HepG2 (cell line): ENCODE data around the gene NEDD4L. TPM values are rescaled to one million over a fixed set of nuclear protein-coding genes. Genes with fewer than 3 reads are reported as not detected.

Experiments
- BORCS8-MEF2B ChIP-seq: sonication (generic); formaldehyde crosslinking; IDR thresholded peaks from 2 replicates; pipeline ENCODE4 v1.8.0; 2022; ENCODE audit warnings: mild to moderate bottlenecking, missing genetic modification reagents
- FLYWCH1 ChIP-seq: sonication (generic); formaldehyde crosslinking; IDR thresholded peaks from 2 replicates; pipeline ENCODE4 v1.8.1; 2023; ENCODE audit warnings: mild to moderate bottlenecking, missing genetic modification reagents
- FOSL2 ChIP-seq: sonication (generic); formaldehyde crosslinking; IDR thresholded peaks from 2 replicates; pipeline ENCODE4 v1.4.0; 2020; ENCODE audit warnings: missing genetic modification reagents
- JARID2 ChIP-seq: sonication (generic); formaldehyde crosslinking; IDR thresholded peaks from 2 replicates; pipeline ENCODE4 v1.8.1; 2023; ENCODE audit warnings: missing genetic modification reagents, inconsistent platforms; ENCODE audit not compliant: insufficient replicate concordance
- MTF1 ChIP-seq: sonication (generic); formaldehyde crosslinking; IDR thresholded peaks from 2 replicates; pipeline ENCODE4 v1.5.0; 2020; ENCODE audit warnings: missing genetic modification reagents
- TBP ChIP-seq: sonication (generic); formaldehyde crosslinking; IDR thresholded peaks from 2 replicates; pipeline ENCODE4 v1.5.0; 2020; ENCODE audit warnings: missing genetic modification reagents
- ZNF619 ChIP-seq: sonication (generic); formaldehyde crosslinking; IDR thresholded peaks from 2 replicates; pipeline ENCODE4 v1.4.0; 2020; ENCODE audit warnings: mild to moderate bottlenecking, missing genetic modification reagents
- polyA plus RNA-seq, 8 experiments: library from polyadenylated mRNA; depleted of rRNA in 3 of 8; stranded (reverse) in 7 of 8; unstranded in 1 of 8; fragments of >200 nt; fragmentation: Illumina TruSeq in 4 of 8; extraction: Trizol in 4 of 8; gene quantifications; 2 replicates each; pipeline versions ENCODE4 v1.2.1 to v1.2.3, GENCODE V29; 2011 to 2016; ENCODE audit warnings: low read depth in 4 of 8, missing spikeins in 1 of 8, mixed read lengths in 1 of 8; ENCODE audit not compliant: insufficient read depth in 1 of 8
- total RNA-seq, 5 experiments: library from RNA; depleted of rRNA; stranded (reverse); fragments of >200 nt; fragmentation: Illumina TruSeq; extraction: Trizol; gene quantifications; 2 replicates each; pipeline ENCODE4 v1.2.3, GENCODE V29; 2016; ENCODE audit warnings: low read depth in 1 of 5
- TF ChIP-seq, protein P1 (sequence below): sonication (generic); formaldehyde crosslinking; IDR thresholded peaks from 2 replicates; pipeline ENCODE4 v1.5.1; 2020; ENCODE audit warnings: missing genetic modification reagents, mild to moderate bottlenecking, borderline replicate concordance
- TF ChIP-seq, protein P2 (sequence below): sonication (generic); formaldehyde crosslinking; IDR thresholded peaks from one replicate; pipeline ENCODE4 v1.5.1; 2020; ENCODE audit warnings: mild to moderate bottlenecking, missing genetic modification reagents; ENCODE audit errors: not compliant biosample characterization
- TF ChIP-seq, protein P3 (sequence below): sonication (generic); formaldehyde crosslinking; IDR thresholded peaks from 2 replicates; pipeline ENCODE4 v1.5.0; 2020; ENCODE audit warnings: missing genetic modification reagents
- TF ChIP-seq, protein P4 (sequence below): sonication (generic); formaldehyde crosslinking; IDR thresholded peaks from 2 replicates; pipeline ENCODE4 v1.4.0; 2020; ENCODE audit warnings: missing genetic modification reagents
- TF ChIP-seq, protein P5 (sequence below): sonication (generic); formaldehyde crosslinking; IDR thresholded peaks from 2 replicates; pipeline ENCODE4 v1.5.0; 2020; ENCODE audit warnings: missing genetic modification reagents

The NEDD4L gene
- total and polyA plus RNA-seq, 2 of the 13 experiments (the other 11 are each of a cell fraction or from before 2014, with no cell fraction given): 168 to 390 TPM

DNA sequence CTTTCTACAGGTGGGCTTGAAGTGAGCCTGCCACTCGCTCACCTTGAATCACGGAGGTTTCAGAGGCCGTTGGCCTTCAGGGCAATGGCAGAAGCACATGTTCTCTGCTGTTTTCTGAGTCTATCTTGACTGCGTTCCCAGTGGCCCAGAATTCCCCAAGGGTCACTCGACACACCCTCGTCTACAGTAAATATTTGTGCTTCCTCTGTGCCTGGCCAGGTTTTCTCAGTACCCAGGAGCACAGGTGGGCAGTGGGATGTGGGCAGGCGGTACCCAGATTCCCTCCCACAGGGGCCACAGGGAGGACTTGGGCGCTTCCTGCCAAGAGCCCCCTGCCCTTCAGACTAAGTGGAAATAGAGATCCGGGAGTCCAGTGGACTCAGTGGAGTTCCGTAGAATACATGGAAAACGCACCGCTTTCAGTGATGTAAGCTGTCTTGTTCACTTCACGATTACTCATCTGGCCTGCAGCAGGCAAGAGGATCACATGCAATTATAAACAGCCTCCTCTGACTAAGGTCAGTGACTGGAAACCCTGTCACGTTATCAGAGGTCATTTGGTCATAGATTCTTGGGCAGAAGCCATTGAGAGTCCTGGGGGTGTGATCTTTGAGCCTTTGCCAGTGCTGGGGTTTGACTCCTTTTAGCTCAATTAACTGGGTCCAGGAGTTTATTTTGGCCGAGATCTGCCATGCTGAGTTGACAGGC is 179.8 kb downstream of the NEDD4L start (continued):
- TF ChIP-seq, protein P1, sequence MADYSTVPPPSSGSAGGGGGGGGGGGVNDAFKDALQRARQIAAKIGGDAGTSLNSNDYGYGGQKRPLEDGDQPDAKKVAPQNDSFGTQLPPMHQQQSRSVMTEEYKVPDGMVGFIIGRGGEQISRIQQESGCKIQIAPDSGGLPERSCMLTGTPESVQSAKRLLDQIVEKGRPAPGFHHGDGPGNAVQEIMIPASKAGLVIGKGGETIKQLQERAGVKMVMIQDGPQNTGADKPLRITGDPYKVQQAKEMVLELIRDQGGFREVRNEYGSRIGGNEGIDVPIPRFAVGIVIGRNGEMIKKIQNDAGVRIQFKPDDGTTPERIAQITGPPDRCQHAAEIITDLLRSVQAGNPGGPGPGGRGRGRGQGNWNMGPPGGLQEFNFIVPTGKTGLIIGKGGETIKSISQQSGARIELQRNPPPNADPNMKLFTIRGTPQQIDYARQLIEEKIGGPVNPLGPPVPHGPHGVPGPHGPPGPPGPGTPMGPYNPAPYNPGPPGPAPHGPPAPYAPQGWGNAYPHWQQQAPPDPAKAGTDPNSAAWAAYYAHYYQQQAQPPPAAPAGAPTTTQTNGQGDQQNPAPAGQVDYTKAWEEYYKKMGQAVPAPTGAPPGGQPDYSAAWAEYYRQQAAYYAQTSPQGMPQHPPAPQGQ (CRISPR knock-in tag): no peak
- TF ChIP-seq TBP (CRISPR knock-in tag): no peak
- TF ChIP-seq, protein P2, sequence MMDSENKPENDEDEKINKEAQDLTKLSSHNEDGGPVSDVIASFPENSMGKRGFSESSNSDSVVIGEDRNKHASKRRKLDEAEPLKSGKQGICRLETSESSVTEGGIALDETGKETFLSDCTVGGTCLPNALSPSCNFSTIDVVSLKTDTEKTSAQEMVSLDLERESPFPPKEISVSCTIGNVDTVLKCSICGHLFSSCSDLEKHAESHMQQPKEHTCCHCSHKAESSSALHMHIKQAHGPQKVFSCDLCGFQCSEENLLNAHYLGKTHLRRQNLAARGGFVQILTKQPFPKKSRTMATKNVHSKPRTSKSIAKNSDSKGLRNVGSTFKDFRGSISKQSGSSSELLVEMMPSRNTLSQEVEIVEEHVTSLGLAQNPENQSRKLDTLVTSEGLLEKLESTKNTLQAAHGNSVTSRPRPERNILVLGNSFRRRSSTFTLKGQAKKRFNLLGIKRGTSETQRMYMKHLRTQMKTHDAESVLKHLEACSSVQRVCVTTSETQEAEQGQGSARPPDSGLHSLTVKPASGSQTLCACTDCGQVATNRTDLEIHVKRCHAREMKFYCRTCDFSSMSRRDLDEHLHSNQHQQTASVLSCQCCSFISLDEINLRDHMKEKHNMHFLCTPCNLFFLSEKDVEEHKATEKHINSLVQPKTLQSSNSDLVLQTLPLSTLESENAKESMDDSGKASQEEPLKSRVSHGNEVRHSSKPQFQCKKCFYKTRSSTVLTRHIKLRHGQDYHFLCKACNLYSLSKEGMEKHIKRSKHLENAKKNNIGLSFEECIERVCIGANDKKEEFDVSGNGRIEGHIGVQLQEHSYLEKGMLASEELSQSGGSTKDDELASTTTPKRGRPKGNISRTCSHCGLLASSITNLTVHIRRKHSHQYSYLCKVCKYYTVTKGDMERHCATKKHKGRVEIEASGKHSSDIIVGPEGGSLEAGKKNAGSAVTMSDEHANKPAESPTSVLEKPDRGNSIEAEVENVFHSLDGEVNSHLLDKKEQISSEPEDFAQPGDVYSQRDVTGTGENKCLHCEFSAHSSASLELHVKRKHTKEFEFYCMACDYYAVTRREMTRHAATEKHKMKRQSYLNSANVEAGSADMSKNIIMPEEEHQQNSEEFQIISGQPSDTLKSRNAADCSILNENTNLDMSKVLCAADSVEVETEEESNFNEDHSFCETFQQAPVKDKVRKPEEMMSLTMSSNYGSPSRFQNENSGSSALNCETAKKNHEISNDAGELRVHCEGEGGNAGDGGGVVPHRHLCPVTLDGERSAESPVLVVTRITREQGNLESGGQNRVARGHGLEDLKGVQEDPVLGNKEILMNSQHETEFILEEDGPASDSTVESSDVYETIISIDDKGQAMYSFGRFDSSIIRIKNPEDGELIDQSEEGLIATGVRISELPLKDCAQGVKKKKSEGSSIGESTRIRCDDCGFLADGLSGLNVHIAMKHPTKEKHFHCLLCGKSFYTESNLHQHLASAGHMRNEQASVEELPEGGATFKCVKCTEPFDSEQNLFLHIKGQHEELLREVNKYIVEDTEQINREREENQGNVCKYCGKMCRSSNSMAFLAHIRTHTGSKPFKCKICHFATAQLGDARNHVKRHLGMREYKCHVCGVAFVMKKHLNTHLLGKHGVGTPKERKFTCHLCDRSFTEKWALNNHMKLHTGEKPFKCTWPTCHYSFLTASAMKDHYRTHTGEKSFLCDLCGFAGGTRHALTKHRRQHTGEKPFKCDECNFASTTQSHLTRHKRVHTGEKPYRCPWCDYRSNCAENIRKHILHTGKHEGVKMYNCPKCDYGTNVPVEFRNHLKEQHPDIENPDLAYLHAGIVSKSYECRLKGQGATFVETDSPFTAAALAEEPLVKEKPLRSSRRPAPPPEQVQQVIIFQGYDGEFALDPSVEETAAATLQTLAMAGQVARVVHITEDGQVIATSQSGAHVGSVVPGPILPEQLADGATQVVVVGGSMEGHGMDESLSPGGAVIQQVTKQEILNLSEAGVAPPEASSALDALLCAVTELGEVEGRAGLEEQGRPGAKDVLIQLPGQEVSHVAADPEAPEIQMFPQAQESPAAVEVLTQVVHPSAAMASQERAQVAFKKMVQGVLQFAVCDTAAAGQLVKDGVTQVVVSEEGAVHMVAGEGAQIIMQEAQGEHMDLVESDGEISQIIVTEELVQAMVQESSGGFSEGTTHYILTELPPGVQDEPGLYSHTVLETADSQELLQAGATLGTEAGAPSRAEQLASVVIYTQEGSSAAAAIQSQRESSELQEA (CRISPR knock-in tag): no peak
- peak; percentile 86 for TF ChIP-seq FOSL2 (CRISPR knock-in tag)
- no peak for TF ChIP-seq BORCS8-MEF2B (CRISPR knock-in tag)
- no peak for TF ChIP-seq MTF1 (CRISPR knock-in tag)
- TF ChIP-seq, protein P3, sequence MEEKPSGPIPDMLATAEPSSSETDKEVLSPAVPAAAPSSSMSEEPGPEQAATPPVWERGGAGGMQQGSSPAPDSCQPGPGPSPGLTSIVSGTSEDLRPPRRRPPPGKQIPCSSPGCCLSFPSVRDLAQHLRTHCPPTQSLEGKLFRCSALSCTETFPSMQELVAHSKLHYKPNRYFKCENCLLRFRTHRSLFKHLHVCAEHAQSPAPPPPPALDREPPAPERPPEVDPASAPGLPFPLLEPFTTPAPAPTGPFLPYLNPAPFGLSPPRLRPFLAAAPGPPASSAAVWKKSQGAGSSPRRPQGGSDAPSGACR (CRISPR knock-in tag): no peak
- TF ChIP-seq, protein P4, sequence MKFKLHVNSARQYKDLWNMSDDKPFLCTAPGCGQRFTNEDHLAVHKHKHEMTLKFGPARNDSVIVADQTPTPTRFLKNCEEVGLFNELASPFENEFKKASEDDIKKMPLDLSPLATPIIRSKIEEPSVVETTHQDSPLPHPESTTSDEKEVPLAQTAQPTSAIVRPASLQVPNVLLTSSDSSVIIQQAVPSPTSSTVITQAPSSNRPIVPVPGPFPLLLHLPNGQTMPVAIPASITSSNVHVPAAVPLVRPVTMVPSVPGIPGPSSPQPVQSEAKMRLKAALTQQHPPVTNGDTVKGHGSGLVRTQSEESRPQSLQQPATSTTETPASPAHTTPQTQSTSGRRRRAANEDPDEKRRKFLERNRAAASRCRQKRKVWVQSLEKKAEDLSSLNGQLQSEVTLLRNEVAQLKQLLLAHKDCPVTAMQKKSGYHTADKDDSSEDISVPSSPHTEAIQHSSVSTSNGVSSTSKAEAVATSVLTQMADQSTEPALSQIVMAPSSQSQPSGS (CRISPR knock-in tag): no peak
- TF ChIP-seq, protein P5, sequence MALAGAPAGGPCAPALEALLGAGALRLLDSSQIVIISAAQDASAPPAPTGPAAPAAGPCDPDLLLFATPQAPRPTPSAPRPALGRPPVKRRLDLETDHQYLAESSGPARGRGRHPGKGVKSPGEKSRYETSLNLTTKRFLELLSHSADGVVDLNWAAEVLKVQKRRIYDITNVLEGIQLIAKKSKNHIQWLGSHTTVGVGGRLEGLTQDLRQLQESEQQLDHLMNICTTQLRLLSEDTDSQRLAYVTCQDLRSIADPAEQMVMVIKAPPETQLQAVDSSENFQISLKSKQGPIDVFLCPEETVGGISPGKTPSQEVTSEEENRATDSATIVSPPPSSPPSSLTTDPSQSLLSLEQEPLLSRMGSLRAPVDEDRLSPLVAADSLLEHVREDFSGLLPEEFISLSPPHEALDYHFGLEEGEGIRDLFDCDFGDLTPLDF: no peak
- TF ChIP-seq ZNF619 (CRISPR knock-in tag): no peak
- TF ChIP-seq JARID2 (CRISPR knock-in tag): no peak
- TF ChIP-seq FLYWCH1: no peak
